Stimulated activated CD8-positive, alpha-beta memory T cell treated with anti-CD3 and anti-CD28 coated beads, Interleukin-4, amount 100 ng/mL, for 48 hours (primary cell): ENCODE results near the gene IGFBP4.
"Not testable (repeated sequence)": the region's sequence is repeated elsewhere in the genome, so short reads cannot be mapped to it uniquely, and the experiment has no call there.

Source experiments
- DNase-seq: peaks from one replicate; pipeline ENCODE4 v3.0.0-alpha.2; 2020

Gene IGFBP4

DNA sequence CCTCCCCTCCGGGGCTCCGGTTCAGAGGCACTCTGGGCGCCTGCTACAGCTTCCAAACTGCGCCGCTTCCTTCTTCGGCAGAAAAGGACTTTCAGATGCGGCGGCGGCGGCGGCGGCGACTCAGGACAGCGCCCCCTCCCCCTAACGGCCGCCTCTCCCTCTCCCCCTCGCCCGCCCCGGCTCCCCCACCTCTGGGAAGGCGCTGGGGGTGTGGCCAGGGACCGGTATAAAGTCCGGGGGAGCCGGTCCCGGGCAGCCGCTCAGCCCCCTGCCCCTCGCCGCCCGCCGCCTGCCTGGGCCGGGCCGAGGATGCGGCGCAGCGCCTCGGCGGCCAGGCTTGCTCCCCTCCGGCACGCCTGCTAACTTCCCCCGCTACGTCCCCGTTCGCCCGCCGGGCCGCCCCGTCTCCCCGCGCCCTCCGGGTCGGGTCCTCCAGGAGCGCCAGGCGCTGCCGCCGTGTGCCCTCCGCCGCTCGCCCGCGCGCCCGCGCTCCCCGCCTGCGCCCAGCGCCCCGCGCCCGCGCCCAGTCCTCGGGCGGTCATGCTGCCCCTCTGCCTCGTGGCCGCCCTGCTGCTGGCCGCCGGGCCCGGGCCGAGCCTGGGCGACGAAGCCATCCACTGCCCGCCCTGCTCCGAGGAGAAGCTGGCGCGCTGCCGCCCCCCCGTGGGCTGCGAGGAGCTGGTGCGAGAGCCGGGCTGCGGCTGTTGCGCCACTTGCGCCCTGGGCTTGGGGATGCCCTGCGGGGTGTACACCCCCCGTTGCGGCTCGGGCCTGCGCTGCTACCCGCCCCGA lies at the start of gene IGFBP4:
IGFBP4 (plus strand) TSS at position 255 of the 792 bp plus-strand sequence; CDS start at position 541, 286 bp downstream.
- peak; percentile 80 for DNase-seq

DNA sequence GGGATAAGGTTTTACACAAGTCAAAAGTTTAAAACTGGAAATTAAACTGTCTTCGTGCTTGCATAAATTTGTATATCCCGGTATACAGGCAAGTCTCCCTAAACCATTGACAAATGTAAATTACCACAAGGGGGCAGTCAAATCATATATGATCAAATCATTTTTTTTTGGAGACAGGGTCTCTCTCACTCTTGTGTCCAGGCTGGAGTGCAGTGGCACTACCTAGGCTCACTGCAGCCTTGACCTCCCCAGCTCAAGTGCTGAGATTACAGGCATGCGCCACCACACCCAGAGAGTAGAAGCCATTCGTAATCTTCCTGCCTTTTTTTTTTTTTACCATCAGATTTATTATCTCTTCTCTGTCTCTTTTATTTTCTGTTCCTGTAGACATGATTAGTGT lies 44.1 kb upstream of the IGFBP4 start:
- no peak for DNase-seq

DNA sequence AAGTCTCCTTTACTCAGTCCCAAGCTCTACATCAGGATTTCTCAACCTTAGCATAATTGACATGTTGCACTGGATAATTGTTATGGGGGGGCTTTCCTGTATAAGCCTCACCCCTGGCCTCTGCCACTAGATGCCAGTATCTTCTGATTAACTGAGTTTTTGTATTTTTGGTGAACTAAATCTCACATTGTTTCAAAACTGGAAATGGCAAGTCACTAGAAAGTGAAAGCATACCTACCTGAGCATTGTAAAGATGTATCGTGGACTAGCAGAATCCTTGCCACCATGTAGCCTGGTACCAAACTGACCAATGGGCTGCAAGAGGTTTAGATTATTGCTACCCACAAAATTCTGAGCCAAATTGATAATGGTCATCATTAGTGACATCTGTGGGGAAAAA lies 40.6 kb upstream of the IGFBP4 start:
- no peak for DNase-seq

DNA sequence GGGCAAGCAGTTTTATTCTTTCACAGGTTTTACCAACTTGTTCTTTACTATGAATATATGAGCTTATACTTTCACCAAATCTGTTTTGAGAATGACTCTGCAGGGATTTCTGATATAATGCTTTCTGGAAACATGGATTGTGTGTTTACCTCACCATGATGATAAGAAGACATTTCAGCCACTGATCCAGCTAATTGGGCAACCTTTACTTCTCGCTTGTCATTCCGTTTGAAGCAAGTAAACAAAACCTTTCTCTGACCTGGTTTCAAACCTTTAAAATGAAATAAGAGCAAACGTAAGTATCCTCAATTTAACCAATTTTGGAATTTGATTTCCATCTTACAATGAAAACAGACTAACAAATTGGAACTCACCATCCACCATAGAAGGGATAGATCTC lies 39.2 kb upstream of the IGFBP4 start:
- no peak for DNase-seq

DNA sequence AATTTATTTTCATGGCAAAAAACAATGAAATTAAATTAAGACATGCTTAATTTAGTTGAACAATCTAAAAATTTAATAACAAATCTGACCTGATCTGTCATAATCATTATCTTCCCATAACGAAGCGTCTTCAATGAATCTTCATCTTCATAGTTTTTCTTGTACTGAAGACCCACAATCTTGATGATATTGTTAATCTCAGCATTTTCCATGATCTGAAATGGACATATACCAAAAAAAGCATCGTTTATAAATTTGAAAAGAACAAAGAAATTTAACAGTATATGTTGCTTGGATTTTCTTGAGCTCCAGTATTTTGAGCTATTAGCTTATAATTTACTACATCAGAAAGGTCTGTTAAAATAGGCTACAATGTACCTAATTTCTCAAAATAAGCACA lies 35.8 kb upstream of the IGFBP4 start:
- DNase-seq = no peak

DNA sequence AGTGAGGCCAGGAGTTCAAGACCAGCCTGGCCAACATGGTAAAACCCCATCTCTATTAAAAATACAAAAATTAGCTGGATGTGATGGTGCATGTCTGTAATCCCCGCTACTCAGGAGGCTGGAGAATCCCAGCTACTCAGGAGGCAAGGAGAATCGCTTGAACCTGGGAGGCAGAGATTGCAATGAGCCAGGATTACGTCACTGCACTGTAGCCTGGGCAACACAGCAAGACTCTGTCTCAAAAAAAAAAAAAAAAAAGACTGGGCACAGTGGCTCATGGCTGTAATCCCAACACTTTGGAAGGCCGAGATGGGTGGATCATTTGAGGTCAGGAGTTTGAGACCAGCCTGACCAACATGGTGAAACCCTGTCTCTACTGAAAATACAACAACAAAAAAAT lies 33.7 kb upstream of the IGFBP4 start:
- not testable (repeated sequence) for DNase-seq

DNA sequence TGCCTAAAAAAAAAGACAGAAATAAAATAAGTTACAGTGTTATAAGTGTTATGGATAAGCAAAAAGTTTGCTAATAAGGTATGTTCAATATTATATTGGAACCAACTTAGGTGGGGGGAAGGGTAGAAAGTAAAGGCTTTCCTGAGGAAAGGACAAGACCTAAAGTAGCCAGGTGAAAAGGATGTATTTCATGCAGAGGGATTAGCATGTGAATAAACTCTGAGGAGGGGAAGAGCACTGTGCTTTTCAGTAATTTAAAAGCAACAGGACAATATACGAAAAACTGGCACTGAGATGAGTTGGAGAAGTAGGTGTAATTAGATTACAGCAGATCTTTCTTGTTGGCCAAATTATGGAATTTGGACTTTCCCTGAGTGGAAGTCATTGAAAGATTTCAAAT lies 33.2 kb upstream of the IGFBP4 start:
- DNase-seq = no peak

DNA sequence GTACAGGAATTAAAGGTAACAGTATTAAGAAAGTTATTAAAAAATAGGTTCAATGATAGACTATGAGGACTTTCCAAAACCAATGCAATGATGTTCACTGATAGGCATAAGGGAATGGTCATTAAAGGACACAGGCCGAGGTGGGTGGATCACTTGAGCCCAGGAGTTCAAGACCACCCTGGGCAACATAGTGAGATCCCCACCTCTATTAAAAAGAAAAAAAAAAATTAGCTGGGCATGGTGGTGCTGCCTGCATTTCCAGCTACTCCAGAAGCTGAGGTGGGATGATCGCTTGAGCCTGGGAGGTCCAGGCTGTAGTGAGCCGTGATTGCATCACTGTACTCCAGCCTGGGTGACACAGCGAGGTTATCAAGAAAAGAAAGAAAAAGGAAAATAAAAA lies 31.4 kb upstream of the IGFBP4 start:
- no peak for DNase-seq

DNA sequence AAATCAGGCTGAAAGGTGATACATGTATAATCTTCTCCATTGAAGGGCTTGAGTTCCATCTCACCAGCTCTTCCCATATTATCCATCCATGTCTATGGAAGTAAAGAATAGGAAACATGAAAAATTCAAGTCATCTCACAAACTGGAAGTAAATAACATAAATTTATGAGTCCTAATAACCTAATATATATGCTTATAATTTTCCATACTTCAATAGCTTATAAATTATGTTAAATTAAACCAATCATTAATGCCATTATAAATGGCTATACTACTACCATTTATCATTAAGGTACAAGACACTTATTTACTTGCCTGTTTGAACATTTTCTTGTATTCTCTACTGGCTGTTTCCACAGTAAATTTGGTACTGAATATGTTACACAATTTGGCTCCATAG lies 30.4 kb upstream of the IGFBP4 start:
- DNase-seq = no peak

DNA sequence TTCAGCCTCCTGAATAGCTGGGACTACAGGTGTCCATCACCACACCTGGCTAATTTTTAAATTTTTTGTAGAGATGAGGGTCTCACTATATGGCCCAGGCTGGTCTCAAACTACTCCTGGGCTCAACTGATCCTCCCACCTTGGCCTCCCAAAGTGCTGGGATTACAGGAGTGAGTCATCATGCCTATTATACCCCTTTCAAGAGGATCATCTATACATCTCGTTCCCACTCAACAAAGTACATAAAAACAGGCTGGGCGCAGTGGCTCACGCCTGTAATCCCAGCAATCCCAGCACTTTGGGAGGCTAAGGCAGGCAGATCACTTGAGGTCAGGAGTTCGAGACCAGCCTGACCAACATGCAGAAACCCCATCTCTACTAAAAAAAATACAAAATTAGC lies 28.9 kb upstream of the IGFBP4 start:
- not testable (repeated sequence) for DNase-seq

DNA sequence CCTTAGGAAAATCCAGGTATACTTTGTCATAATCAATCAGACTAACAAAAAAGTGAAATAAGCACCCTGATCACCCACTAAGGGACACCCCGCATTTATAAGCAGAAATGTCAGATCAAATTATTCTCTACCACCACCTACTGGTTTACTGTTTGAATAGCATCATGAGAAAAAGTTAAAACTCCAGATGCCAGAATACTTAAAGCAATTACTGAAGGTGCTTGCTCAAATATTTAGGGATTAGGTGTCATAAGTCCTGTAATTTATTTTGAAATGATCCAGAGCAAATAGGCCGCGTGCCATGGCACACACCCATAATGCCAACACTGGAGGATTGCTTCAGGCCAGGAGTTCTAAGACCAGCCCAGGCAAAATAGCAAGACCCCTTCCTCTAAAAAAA lies 27.9 kb upstream of the IGFBP4 start:
- no peak for DNase-seq

DNA sequence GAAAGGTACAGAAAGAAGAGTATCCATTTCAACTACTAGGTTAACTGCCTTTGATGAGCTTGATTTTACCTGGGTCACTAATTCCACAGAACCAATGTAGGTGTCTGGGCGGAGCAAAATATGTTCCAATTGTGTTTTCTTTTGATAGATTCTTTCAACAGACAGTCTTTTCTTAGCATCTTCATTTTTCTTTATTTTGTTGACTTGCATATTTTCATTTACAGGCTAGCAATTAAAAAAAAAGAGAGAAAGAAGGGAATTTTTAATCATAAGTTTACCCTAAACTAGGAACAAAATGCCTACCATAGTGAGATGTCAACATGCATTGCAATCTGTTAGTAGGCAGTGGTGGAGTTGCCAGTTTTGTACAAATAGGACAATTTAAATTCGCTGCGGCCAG lies 26.6 kb upstream of the IGFBP4 start:
- DNase-seq = no peak

DNA sequence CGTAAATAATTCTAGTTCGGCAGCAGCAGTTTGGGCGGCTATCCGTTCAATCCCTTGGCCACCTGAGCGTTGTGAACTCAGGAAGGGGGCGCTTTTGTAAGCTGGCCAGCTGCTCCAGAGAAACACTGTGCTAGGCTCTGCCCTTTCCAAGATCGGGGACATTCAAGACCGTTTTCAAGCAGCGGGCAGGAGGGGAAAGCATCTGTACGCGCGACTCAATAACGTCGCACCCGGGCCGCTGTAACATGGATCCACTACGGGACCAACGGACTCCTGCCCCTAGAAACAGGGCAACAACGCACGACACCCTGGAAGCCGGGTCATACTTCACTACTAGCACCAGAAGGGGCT lies 26.0 kb upstream of the IGFBP4 start:
- DNase-seq = no peak

DNA sequence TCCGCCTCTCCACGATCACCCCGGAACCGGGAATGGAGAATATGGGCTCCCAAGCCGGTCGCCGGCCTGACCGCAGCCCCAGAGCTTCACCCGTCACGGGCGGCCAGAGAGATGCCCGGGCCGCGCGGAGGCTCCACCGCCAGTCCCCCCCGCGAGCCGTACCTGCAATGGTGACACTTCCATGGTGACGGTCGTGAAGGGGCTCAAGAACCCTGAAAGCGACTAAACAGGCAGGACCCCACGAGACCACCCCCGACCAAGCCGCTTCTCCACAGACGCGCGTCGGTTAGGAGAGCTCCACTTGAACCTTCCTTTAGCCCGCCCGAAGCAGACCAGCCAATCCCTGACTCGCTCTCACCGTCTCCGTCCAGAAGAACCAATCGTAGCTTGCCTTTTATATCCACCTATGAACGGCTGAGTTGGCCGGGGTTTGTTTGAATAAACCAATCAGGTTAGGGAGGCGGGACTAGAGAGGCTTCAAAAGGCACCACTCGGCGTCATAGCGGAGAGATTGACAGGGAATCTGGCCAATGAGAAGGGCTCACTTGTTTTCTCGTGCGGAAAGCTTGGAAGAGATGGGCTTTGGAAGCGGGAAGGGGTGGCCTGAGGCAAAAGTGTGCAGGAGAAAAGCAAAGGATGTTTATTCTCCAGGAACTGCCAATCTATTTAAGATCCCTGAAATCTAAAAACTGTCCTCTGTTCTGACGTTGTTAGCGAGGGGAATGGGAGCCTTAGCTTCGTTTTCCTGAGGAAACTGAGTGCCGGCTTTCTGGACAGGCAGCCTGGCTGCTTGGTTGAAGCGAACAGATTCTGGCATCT lies 25.4 kb upstream of the IGFBP4 start, which contains the start of gene TOP2A:
TOP2A (minus strand) TSS at position 288 of the 819 bp plus-strand sequence; CDS start at position 183, 105 bp downstream.
- DNase-seq = peak; percentile 97

DNA sequence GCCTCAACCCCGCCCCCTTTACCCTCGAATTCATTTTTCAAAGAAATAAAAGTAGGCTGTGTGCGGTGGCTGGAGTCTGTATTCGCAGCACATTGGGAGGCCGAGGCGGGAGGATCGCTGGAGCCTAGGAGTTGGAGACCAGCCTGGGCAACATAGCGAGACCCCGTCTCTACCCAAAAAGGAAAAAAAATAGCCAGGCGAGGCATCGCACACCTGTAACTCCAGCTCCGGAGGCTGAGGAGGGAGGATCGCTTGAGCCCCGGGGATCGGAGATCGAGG lies 24.9 kb upstream of the IGFBP4 start:
- peak; percentile 51 for DNase-seq

DNA sequence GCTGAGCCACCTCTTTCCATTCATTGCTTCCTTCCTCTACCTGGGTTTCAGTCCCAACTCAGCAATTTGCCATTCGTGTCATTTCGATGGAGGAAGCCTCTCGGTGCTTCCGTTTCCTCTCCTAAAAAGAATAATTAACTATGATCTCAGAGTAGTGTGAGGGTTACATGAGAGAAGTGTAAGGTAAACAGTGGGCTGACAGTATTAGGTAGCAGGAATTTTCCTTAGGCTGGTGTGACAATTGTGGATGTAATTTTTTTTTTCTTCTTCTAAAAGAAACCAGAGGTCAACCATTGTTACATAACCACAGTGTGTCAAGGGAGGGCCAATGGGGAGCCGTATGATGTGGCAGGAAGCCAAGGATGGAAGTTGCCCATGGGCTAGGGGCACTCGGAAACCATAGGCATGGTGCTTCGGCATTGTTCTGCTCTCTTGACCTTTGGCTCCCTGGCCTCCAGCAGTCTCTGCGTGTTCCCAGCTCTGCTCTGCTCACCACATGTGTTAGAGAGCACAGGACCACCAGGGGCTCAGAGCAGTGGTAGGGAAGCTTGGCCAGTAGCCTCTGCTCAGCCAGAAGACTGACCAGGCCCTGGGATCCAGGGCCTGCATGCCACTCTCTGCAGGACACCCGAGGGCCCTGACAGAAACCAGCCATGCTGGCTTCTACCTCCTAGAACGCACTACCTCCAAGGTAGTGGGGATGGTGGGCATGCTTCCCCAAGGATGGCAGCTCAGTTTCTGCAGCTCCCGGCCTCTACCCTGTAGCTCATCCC lies 23.5 kb upstream of the IGFBP4 start:
- DNase-seq = no peak

DNA sequence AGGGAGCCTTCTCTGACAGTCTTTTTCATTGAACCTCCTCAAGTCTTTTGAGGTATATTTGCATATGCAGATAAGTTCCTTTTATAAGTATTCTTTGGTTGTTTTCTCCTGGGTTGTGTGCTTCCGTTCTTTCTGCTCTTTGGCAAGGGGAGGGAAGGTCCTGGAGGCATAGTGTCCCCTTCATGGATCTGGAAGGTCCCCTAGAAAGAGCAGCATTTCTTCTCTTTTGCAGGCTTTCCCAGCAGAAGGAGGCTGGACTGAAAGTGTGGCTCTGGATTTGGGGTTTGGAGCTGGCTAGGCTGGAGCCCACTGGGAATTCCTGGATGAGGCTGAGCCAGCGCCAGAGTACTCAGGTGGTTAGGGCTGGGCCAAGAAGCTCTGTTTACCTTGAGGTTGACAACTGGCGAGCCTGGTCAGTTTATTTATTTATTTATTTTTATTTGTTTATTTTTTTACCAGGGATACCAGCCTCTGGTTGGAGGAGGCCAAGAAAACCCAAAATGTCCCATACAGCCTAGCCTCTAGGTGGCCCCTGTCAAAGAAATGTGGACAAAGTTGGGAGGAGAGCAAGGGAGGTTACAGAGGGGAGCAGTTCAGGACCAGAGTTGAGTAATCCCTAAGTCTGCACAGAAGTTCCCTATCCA lies 20.1 kb upstream of the IGFBP4 start:
- no peak for DNase-seq

DNA sequence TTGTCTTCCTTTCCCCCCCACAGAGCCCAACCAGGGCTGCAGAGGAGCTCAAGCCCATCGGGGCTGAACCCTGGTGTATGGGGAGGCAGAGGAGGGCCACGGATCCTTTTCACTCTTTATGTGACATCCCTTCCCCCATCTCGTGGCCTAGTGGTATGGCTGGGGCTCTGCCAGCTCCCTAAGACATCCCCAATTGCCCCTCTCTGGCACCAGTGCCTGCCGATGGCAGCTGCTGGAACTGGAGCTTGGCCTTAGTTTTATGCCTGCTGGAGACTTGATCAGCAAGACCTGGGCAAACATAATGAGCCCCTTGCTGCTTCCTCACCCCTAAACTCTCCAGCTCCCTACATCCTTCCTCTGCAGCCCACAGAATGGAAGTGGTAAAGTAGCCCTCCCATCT lies 17.5 kb upstream of the IGFBP4 start:
- no peak for DNase-seq

DNA sequence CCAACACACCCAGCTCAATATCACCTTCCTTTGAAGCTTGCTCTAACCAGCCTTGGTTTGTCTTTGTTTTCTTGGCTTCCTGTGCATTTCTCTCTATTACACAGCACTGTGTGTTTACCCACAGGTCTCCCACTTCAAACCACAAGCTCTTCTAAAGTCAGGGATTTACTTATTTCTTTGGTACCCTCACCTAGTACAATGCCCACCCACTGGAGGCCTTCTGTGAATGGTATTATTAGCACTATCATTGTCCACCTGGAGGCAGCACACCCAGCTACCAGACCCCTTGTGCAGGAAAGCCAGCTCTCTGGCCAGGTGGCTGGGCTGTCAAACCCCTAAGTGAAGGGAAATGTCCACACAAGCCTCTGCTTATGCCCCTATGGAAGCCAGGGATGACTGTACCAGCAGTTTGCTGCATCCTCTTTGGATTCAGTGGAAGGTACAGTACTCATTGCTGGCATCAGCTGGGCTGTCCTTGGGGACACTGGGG lies 16.2 kb upstream of the IGFBP4 start:
- DNase-seq = peak; percentile 44

DNA sequence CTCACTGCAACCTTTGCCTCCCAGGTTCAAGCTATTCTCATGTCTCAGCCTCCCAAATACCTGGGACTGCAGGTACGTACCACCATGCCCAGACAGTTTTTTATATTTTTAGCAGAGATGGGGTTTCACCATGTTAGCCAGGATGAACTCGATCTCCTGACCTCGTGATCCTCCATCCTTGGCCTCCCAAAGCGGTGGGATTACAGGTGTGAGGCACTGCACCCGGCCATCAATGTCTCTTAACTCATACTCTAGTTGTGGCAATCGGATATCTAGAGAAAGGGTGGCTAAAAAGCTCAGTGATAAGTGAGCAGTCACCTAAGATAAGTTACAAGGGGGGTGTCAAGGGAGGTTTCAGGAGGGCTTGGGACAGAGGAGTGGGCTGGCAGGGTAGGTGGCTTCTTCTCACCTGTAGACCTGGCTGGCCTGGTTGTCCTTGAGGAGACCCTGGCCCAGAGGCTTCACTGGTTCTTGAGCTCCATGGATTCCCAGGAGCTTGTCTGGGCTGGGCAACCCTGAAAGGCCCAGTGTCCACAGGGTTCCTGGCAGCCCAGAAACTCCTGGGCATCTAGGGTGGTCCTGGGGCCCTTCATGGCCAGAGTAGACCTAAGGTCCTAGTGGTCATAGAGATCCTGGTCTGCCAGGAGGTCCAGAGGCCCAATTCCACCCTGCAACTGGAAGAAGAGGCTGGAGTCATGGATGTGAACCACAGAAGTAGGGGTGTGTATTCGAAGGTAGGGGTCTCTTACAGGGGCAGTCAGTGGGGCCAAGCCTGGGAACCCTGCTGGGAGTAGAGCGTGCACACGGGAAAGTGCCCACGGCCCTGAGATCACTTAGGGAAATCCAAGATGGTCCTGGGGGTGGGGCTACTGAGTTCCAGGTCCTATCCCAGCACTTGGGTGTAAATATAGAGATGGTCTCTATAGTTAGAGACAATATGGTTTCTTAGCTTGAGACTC lies 12.7 kb upstream of the IGFBP4 start:
- peak; percentile 16 for DNase-seq

DNA sequence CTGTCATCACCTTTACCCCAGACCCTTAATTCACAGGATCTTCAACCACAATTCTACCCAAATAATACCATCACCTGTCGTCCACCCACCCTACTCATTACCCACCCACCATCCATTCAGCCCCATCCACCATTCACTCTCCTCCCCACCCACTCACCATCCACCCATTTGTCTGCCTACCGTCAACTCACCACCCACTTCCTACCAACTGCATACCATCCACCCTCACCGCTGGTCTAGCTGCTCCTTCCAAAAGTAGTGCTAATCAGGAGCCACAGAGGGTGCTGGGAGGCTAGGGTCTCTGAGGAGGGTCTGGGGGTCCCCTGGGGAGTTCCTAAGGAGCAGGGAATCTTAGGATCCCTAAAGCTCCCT lies 12.0 kb upstream of the IGFBP4 start:
- no peak for DNase-seq
